Activated CD8-positive, alpha-beta T cell treated with anti-CD3 and anti-CD28 coated beads for 36 hours (primary cell): ENCODE measurements around the gene ZBTB46. TPM values are rescaled to one million over a fixed set of nuclear protein-coding genes. Genes with fewer than 3 reads are reported as not detected.
A peak's percentile ranks its signal among the peaks of the same experiment; 100 is the strongest.
"Not testable (repeated sequence)": the region's sequence is repeated elsewhere in the genome, so short reads cannot be mapped to it uniquely, and the experiment has no call there.

Source experiments
- ATAC-seq: fragments of 200-7000 bp; cut with Tn5 transposase; one replicate; pipeline ENCODE4 v1.10.0; 2021; ENCODE audit warnings: mild to moderate bottlenecking, moderate library complexity
- CTCF ChIA-PET: fragments of 350-600 bp; sonication (Branson Sonifier 250); formaldehyde crosslinking; loops from one replicate; lab custom pipeline; 2021; ENCODE audit warnings: antibody characterized with exemption; lab: Charles Lee
- POLR2A ChIA-PET: fragments of 350-600 bp; sonication (Branson Sonifier 250); formaldehyde crosslinking; loops from one replicate; lab custom pipeline; 2021; ENCODE audit warnings: antibody characterized with exemption; lab: Charles Lee
- DNase-seq: peaks from one replicate; pipeline ENCODE4 v3.0.0-alpha.2; 2020
- H3K27ac Mint-ChIP-seq: one replicate; pipeline ENCODE4 v1.8.0; 2021; ENCODE audit warnings: mild to moderate bottlenecking, mixed read lengths
- H3K27me3 Mint-ChIP-seq: one replicate; pipeline ENCODE4 v1.8.0; 2021; ENCODE audit warnings: mixed read lengths
- H3K36me3 Mint-ChIP-seq: one replicate; pipeline ENCODE4 v1.8.0; 2021; ENCODE audit warnings: low read depth, mixed read lengths
- H3K4me1 Mint-ChIP-seq: one replicate; pipeline ENCODE4 v1.8.0; 2021; ENCODE audit warnings: low read depth, mixed read lengths
- H3K4me3 Mint-ChIP-seq: one replicate; pipeline ENCODE4 v1.8.0; 2021; ENCODE audit warnings: mild to moderate bottlenecking, moderate library complexity, mixed read lengths
- H3K9me3 Mint-ChIP-seq: one replicate; pipeline ENCODE4 v1.8.0; 2021; ENCODE audit warnings: mixed read lengths
- CTCF ChIP-seq: fragments of 200-600 bp; IDR thresholded peaks from one replicate; pipeline ENCODE4 v1.8.0; 2022; ENCODE audit warnings: antibody characterized with exemption, mild to moderate bottlenecking
- intact Hi-C: fragments of 100-400 bp; cut with micrococcal nuclease; formaldehyde crosslinking; loops from one replicate; pipeline ENCODE4 v1.10.0; 2022
- total RNA-seq, 2 experiments: library from RNA; stranded (reverse); gene quantifications; one replicate each; pipeline ENCODE4 v1.2.3, GENCODE V29; 2021

Gene ZBTB46
- total RNA-seq, 2 experiments from 2014 or later = 0.31 to 0.38 TPM

- DNase-seq = no peak
- no peak for ATAC-seq
- peaks cover 4% of the 10 kb centered on the region for H3K4me1 Mint-ChIP-seq
- ChIA-PET CTCF (no interaction called here), POLR2A (no interaction called here)
- intact Hi-C loops = no loop called here
- H3K36me3 Mint-ChIP-seq = no peaks in the 10 kb centered on the region
- no peaks in the 10 kb centered on the region for H3K9me3 Mint-ChIP-seq
- H3K27ac Mint-ChIP-seq = no peak overlapping the region
- H3K4me3 Mint-ChIP-seq = no peak overlapping the region
- peaks cover 11% of the 10 kb centered on the region for H3K27me3 Mint-ChIP-seq
- no peak for TF ChIP-seq CTCF
Measured at GRCh38 chr20:63807654-63808053, 23.4 kb downstream of the ZBTB46 start.

GRCh38 chr20:63804308-63804636, 26.8 kb downstream of the ZBTB46 start:
- no peak overlapping the region for H3K27ac Mint-ChIP-seq
- ChIA-PET CTCF (no interaction called here), POLR2A (no interaction called here)
- H3K4me1 Mint-ChIP-seq = peaks cover 4% of the 10 kb centered on the region
- ATAC-seq = no peak
- intact Hi-C loops = no loop called here
- no peak for TF ChIP-seq CTCF
- DNase-seq = no peak
- no peaks in the 10 kb centered on the region for H3K9me3 Mint-ChIP-seq
- H3K4me3 Mint-ChIP-seq = no peak overlapping the region
- H3K36me3 Mint-ChIP-seq = no peaks in the 10 kb centered on the region
- peaks cover 12% of the 10 kb centered on the region for H3K27me3 Mint-ChIP-seq

GRCh38 chr20:63802469-63803240, 28.4 kb downstream of the ZBTB46 start:
- CTCF ChIA-PET = no interaction called here
- ATAC-seq = no peak
- Mint-ChIP-seq H3K27me3 (peaks cover 12% of the 10 kb centered on the region), H3K4me1 (peaks cover 4% of the 10 kb centered on the region), H3K27ac (no peak overlapping the region), H3K36me3 (no peaks in the 10 kb centered on the region), H3K4me3 (no peak overlapping the region), H3K9me3 (no peaks in the 10 kb centered on the region)
- POLR2A ChIA-PET = no interaction called here
- TF ChIP-seq CTCF = no peak
- DNase-seq = no peak
- intact Hi-C loops = no loop called here

- H3K4me3 Mint-ChIP-seq, H3K4me1 Mint-ChIP-seq, ATAC-seq, intact Hi-C loops, H3K36me3 Mint-ChIP-seq, H3K9me3 Mint-ChIP-seq, POLR2A ChIA-PET, H3K27ac Mint-ChIP-seq: not testable (repeated sequence)
- DNase-seq = peak; percentile 35
- H3K27me3 Mint-ChIP-seq = peaks cover 12% of the 10 kb centered on the region
- CTCF ChIA-PET = interaction anchor here (1.9 kb wide), 1 partner anchor 15 kb away, joined by 10 read pairs; no protein-coding TSS in a partner anchor
Measured at GRCh38 chr20:63801174-63801573, 29.9 kb downstream of the ZBTB46 start.

- H3K4me3 Mint-ChIP-seq, H3K4me1 Mint-ChIP-seq, intact Hi-C loops, H3K27ac Mint-ChIP-seq, H3K36me3 Mint-ChIP-seq, H3K9me3 Mint-ChIP-seq, DNase-seq, ATAC-seq: not testable (repeated sequence)
- ChIA-PET POLR2A (interaction anchor here (0.7 to 1.3 kb wide), 2 partner anchors 31 to 183 kb away, joined by 3 read pairs; no protein-coding TSS in a partner anchor), CTCF (interaction anchor here (1.9 kb wide), 1 partner anchor 14 kb away, joined by 10 read pairs; no protein-coding TSS in a partner anchor)
- peaks cover 12% of the 10 kb centered on the region for H3K27me3 Mint-ChIP-seq
Measured at GRCh38 chr20:63800411-63800810, 30.7 kb downstream of the ZBTB46 start.

GRCh38 chr20:63799127-63799526, 31.9 kb downstream of the ZBTB46 start:
- intact Hi-C loops, DNase-seq, ATAC-seq, H3K4me3 Mint-ChIP-seq, H3K36me3 Mint-ChIP-seq, H3K27ac Mint-ChIP-seq, H3K9me3 Mint-ChIP-seq, H3K4me1 Mint-ChIP-seq: not testable (repeated sequence)
- POLR2A ChIA-PET = interaction anchor here (1.3 kb wide), 1 partner anchor 29 kb away, joined by 3 read pairs; no protein-coding TSS in a partner anchor
- peaks cover 18% of the 10 kb centered on the region for H3K27me3 Mint-ChIP-seq
- CTCF ChIA-PET = interaction anchor here (0.9 to 1.5 kb wide), 4 partner anchors 13 to 261 kb away, joined by 3 to 4 read pairs (median 3); partner anchors contain the start of gene RTEL1

- H3K36me3 Mint-ChIP-seq, H3K27ac Mint-ChIP-seq, POLR2A ChIA-PET, DNase-seq, H3K4me3 Mint-ChIP-seq, H3K4me1 Mint-ChIP-seq, H3K9me3 Mint-ChIP-seq, ATAC-seq, intact Hi-C loops, CTCF ChIA-PET: not testable (repeated sequence)
- H3K27me3 Mint-ChIP-seq = peaks cover 14% of the 10 kb centered on the region
Measured at GRCh38 chr20:63797175-63797574, 33.9 kb downstream of the ZBTB46 start.
